Vagina (tissue), 2 donors: ENCODE data around the gene KNSTRN.

Source experiments
- CTCF ChIP-seq, 3 experiments: fragments of 450-650 bp in 2 of 3; fragments of 200-600 bp in 1 of 3; sonication (generic) in 1 of 3; IDR thresholded peaks; one replicate each; pipeline ENCODE4 v1.5.1; 2017 to 2019; ENCODE audit warnings: antibody characterized with exemption in 3 of 3, mild to moderate bottlenecking in 2 of 3, moderate library complexity in 2 of 3
- POLR2A ChIP-seq, 2 donors: fragments of 450-650 bp; IDR thresholded peaks; one replicate each; pipeline ENCODE4 v1.6.1; 2017; ENCODE audit warnings: antibody characterized with exemption in 2 of 2, mild to moderate bottlenecking in 2 of 2, moderate library complexity in 2 of 2
- POLR2AphosphoS5 ChIP-seq, 2 donors: sonication (generic); formaldehyde crosslinking; IDR thresholded peaks; one replicate each; pipeline ENCODE4 v1.9.0; 2017; ENCODE audit warnings: antibody characterized with exemption in 2 of 2, mild to moderate bottlenecking in 2 of 2, low read depth in 1 of 2; ENCODE audit not compliant: insufficient read depth in 1 of 2

DNA sequence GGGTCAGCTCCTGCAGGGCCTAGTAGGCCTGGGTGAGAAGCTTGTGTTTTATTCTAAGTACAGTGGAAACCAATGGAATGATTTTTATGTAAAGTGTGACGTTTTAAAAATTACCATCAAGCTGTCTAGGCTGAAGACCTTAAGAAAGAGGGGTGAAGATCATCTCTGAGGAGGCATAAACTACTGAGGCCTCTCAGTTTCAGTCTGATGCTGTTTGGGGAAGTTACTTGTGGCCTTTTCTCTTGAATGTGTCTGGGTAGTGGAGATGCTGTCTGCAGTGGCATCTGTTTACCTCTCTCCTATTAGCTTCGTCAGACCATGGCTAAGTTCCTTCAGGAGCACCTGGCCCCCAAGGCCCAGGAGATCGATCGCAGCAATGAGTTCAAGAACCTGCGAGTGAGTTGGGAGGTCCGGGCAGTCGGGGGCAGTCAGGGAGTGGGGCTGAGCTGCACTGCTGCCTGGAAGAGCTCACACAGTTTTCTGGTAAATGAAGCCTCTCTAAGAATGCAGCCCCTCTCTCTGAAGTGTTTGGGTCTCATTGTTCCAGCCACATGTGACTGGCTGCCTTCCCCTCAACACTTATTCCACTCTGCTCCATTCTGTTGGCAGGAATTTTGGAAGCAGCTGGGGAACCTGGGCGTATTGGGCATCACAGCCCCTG lies 24.9 kb downstream of the KNSTRN start:
- TF ChIP-seq CTCF (IDR thresholded peaks at IDR 0.05) (no peak), POLR2AphosphoS5 (IDR thresholded peaks at IDR 0.05; ENCODE audit: insufficient read depth in 1 of 2, low read depth in 1 of 2) (no peak), POLR2A (IDR thresholded peaks at IDR 0.05) (no peak)
